Measurements from ENCODE around the gene SGTB.

GRCh38 chr5:65765582-65765981 lies 43.7 kb upstream of the SGTB start:
- TF ChIP-seq CTCF (IDR thresholded peaks at IDR 0.05; ENCODE audit: borderline replicate concordance, extremely low read depth, low read length, poor library complexity, severe bottlenecking) (no peak), EZH2 (IDR thresholded peaks at IDR 0.05; ENCODE audit: borderline replicate concordance, low read depth, low read length, severe bottlenecking) (no peak)

Data from DND-41 (cell line).